Right lobe of liver (tissue), 6 donors: ENCODE data around the gene KCNH2. TPM values are rescaled to one million over a fixed set of nuclear protein-coding genes. Genes with fewer than 3 reads are reported as not detected.
A peak's percentile ranks its signal among the peaks of the same experiment; 100 is the strongest.

ENCODE experiments used
- ATAC-seq, 4 donors: fragments of 200-7000 bp; cut with Tn5 transposase; one replicate each; pipeline ENCODE4 v1.9.1; 2020; ENCODE audit warnings: mild to moderate bottlenecking in 4 of 4, moderate library complexity in 4 of 4
- DNase-seq, 3 donors: peaks; one replicate each; pipeline ENCODE4 v3.0.0-alpha.2; 2020
- H3K27ac ChIP-seq, 3 donors: fragments of 200-600 bp; one replicate each; pipeline ENCODE4 v1.8.0; 2022
- H3K27me3 ChIP-seq, 2 donors: fragments of 200-600 bp; one replicate each; pipeline ENCODE4 v1.8.0; 2022
- H3K36me3 ChIP-seq, 4 donors: fragments of 200-600 bp; sonication (generic) in 1 of 4; one replicate each; pipeline versions ENCODE4 v1.5.1 to v1.8.0; 2017 to 2022; ENCODE audit warnings: control low read depth in 1 of 4
- H3K4me1 ChIP-seq, 4 donors: fragments of 200-600 bp; sonication (generic) in 1 of 4; one replicate each; pipeline versions ENCODE4 v1.5.1 to v1.8.0; 2017 to 2022; ENCODE audit warnings: control low read depth in 1 of 4
- H3K4me3 ChIP-seq, 3 donors: fragments of 200-600 bp; one replicate each; pipeline ENCODE4 v1.8.0; 2022
- H3K9me3 ChIP-seq, 4 donors: fragments of 200-600 bp; sonication (generic) in 1 of 4; one replicate each; pipeline versions ENCODE4 v1.5.1 to v1.8.0; 2017 to 2022; ENCODE audit warnings: control low read depth in 1 of 4
- CTCF ChIP-seq, 4 donors: fragments of 200-600 bp in 3 of 4; fragments of 450-650 bp in 1 of 4; IDR thresholded peaks; one replicate each; pipeline versions ENCODE4 v1.5.1 to v1.8.0; 2016 to 2022; ENCODE audit warnings: antibody characterized with exemption in 4 of 4, mild to moderate bottlenecking in 2 of 4
- POLR2A ChIP-seq: fragments of 450-650 bp; IDR thresholded peaks from one replicate; pipeline ENCODE4 v1.6.1; 2017; ENCODE audit warnings: antibody characterized with exemption, mild to moderate bottlenecking
- WGBS: methylation state at CpG from one replicate; pipeline ENCODE4 v1.1.6; 2018; ENCODE audit warnings: low coverage, low lambda C conversion rate; ENCODE audit not compliant: insufficient coverage; ENCODE audit errors: missing lambda C conversion rate; 5-methylcytosine and 5-hydroxymethylcytosine counted together
- intact Hi-C, 2 donors: fragments of 100-400 bp; cut with DNase I; formaldehyde crosslinking; loops; one replicate each; pipeline versions ENCODE4 v1.11.2 to v1.14.1; 2022
- total RNA-seq, 6 experiments: library from RNA; depleted of rRNA in 2 of 6; stranded (reverse); fragments of >200 nt in 2 of 6; fragmentation: NEBNext Ultra II Directional in 3 of 6; extraction: Animal tissue kit (Norgen Biotek cat#: 25700) in 3 of 6; gene quantifications; one replicate each; pipeline versions ENCODE4 v1.1.0 to v1.2.4, GENCODE V29; 2016 to 2023
- donor health status: DM: no; HTN: yes; CAD: no.
- donor health status: DM: no; HTN: no; CAD: no.
- donor health status: DM: no; HTN: no; CAD: no.
- donor health status: DM: no; HTN: yes; CAD: no.
- donor health status: DM: no; HTN: yes; CAD: no.

KCNH2 gene
- total RNA-seq, 6 experiments from 2014 or later = 0.11 to 0.69 (median 0.18) TPM; not detected in 1

- no peaks in the 10 kb centered on the region for H3K4me1 ChIP-seq
- no peaks in the 10 kb centered on the region for H3K27me3 ChIP-seq
- DNase-seq (no peak), ATAC-seq (no peak)
- intact Hi-C loops = no loop called here
- H3K9me3 ChIP-seq = no peaks in the 10 kb centered on the region
- TF ChIP-seq CTCF (IDR thresholded peaks at IDR 0.05) (no peak), POLR2A (no peak)
- no peak within 1 kb of the TSS for H3K27ac ChIP-seq
- no peak within 1 kb of the TSS for H3K4me3 ChIP-seq
- no peaks in the 10 kb centered on the region for H3K36me3 ChIP-seq
- WGBS = 69% methylated on average over 4 of the region's 4 CpGs
Measured at GRCh38 chr7:151024435-151025056, 46.4 kb upstream of the KCNH2 start, which contains the start of gene ATG9B. Gene ATG9B, minus strand, starts transcription at chr7:151024494. Its CDS starts 71 bp downstream, at chr7:151024423.

GRCh38 chr7:151023232-151023631 is 45.1 kb upstream of the KCNH2 start:
- Histone ChIP-seq H3K9me3 (no peaks in the 10 kb centered on the region), H3K27ac (no peak overlapping the region), H3K27me3 (peaks cover 0 to 7% of the 10 kb centered on the region in 2 donors), H3K36me3 (no peaks in the 10 kb centered on the region), H3K4me1 (peaks cover 0 to 10% (median 0%) of the 10 kb centered on the region in 4 donors), H3K4me3 (no peak overlapping the region)
- ATAC-seq = no peak
- no peak for DNase-seq
- WGBS = 69% methylated on average over 4 of the region's 10 CpGs
- intact Hi-C loops = no loop called here
- TF ChIP-seq POLR2A (no peak), CTCF (IDR thresholded peaks at IDR 0.05) (no peak)

GRCh38 chr7:151020231-151020630 is 42.1 kb upstream of the KCNH2 start:
- 45% methylated on average over 4 of the region's 7 CpGs for WGBS
- no peaks in the 10 kb centered on the region for H3K36me3 ChIP-seq
- peaks cover 0 to 8% of the 10 kb centered on the region in 2 donors for H3K27me3 ChIP-seq
- intact Hi-C loops = no loop called here
- no peak for TF ChIP-seq CTCF (IDR thresholded peaks at IDR 0.05)
- no peak for TF ChIP-seq POLR2A
- no peak for DNase-seq
- peaks cover 0 to 14% (median 2%) of the 10 kb centered on the region in 4 donors for H3K4me1 ChIP-seq
- no peak overlapping the region for H3K4me3 ChIP-seq
- ATAC-seq = no peak
- no peak overlapping the region for H3K27ac ChIP-seq
- no peaks in the 10 kb centered on the region for H3K9me3 ChIP-seq

- ATAC-seq = peak in 1 of 4 donors; percentile 25
Measured at GRCh38 chr7:151019130-151019447, 41.0 kb upstream of the KCNH2 start.

More at GRCh38 chr7:151019130-151019447, 41.0 kb upstream of the KCNH2 start:
- no peaks in the 10 kb centered on the region for H3K9me3 ChIP-seq
- no peak overlapping the region for H3K27ac ChIP-seq
- no peak for DNase-seq
- TF ChIP-seq POLR2A = no peak
- TF ChIP-seq CTCF (IDR thresholded peaks at IDR 0.05) = no peak
- peak overlapping the region in 1 of 3 donors; percentile 13 for H3K4me3 ChIP-seq
- no peaks in the 10 kb centered on the region for H3K36me3 ChIP-seq
- H3K4me1 ChIP-seq = peaks cover 0 to 14% (median 2%) of the 10 kb centered on the region in 4 donors
- no CpG with 5 or more reads among the region's 20 CpGs for WGBS
- H3K27me3 ChIP-seq = peaks cover 0 to 10% of the 10 kb centered on the region in 2 donors
- intact Hi-C loops = no loop called here
